Activated naive CD4-positive, alpha-beta T cell treated with anti-CD3 and anti-CD28 coated beads, Interleukin-2, amount 10 ng/mL, durations not matched to agents 7 days and 5 days (primary cell): ENCODE measurements around the gene CNFN.

Source experiments
- CTCF ChIA-PET: fragments of 350-600 bp; sonication (Branson Sonifier 250); formaldehyde crosslinking; loops from one replicate; lab custom pipeline; 2021; ENCODE audit warnings: antibody characterized with exemption; lab: Charles Lee
- DNase-seq: peaks from one replicate; pipeline ENCODE4 v3.0.0-alpha.2; 2020
- H3K27ac Mint-ChIP-seq: one replicate; pipeline ENCODE4 v1.8.0; 2021; ENCODE audit warnings: mild to moderate bottlenecking, moderate library complexity, mixed read lengths
- H3K27me3 Mint-ChIP-seq: one replicate; pipeline ENCODE4 v1.8.0; 2021; ENCODE audit warnings: mild to moderate bottlenecking, mixed read lengths
- H3K36me3 Mint-ChIP-seq: one replicate; pipeline ENCODE4 v1.8.0; 2021; ENCODE audit warnings: mixed read lengths
- H3K4me1 Mint-ChIP-seq: one replicate; pipeline ENCODE4 v1.8.0; 2021; ENCODE audit warnings: mixed read lengths
- H3K4me3 Mint-ChIP-seq: one replicate; pipeline ENCODE4 v1.8.0; 2021; ENCODE audit warnings: mild to moderate bottlenecking, moderate library complexity, mixed read lengths
- H3K9me3 Mint-ChIP-seq: one replicate; pipeline ENCODE4 v1.8.0; 2021; ENCODE audit warnings: mixed read lengths

Gene CNFN

GRCh38 chr19:42389899-42390298 lies at the start of gene CNFN:
CNFN (minus strand) TSS chr19:42390297; CDS start chr19:42389037, 1,260 bp downstream.
- Mint-ChIP-seq H3K9me3 (no peaks in the 10 kb centered on the region), H3K27me3 (peaks cover 79% of the 10 kb centered on the region), H3K4me3 (no peak within 1 kb of the TSS), H3K4me1 (peaks cover 12% of the 10 kb centered on the region), H3K27ac (no peak within 1 kb of the TSS), H3K36me3 (no peaks in the 10 kb centered on the region)
- no peak for DNase-seq
- CTCF ChIA-PET, result no interaction called here

GRCh38 chr19:42436006-42436405 lies 45.9 kb upstream of the CNFN start:
- Mint-ChIP-seq H3K27me3 (peaks cover 26% of the 10 kb centered on the region), H3K4me1 (peaks cover 17% of the 10 kb centered on the region), H3K9me3 (no peaks in the 10 kb centered on the region), H3K27ac (no peak overlapping the region), H3K36me3 (no peaks in the 10 kb centered on the region), H3K4me3 (no peak overlapping the region)
- DNase-seq, result no peak
- CTCF ChIA-PET, result interaction anchor here (1.0 kb wide), 1 partner anchor 16 kb away, joined by 3 read pairs; no protein-coding TSS in a partner anchor

GRCh38 chr19:42435316-42435715 lies 45.2 kb upstream of the CNFN start:
- Mint-ChIP-seq H3K36me3 (no peaks in the 10 kb centered on the region), H3K27me3 (peaks cover 22% of the 10 kb centered on the region), H3K27ac (no peak overlapping the region), H3K4me1 (peaks cover 10% of the 10 kb centered on the region), H3K4me3 (no peak overlapping the region), H3K9me3 (no peaks in the 10 kb centered on the region)
- CTCF ChIA-PET, result interaction anchor here (1.0 to 2.7 kb wide), 3 partner anchors 10 to 326 kb away, joined by 3 to 7 read pairs (median 7); no protein-coding TSS in a partner anchor
- DNase-seq, result no peak

GRCh38 chr19:42433503-42434260 lies 43.6 kb upstream of the CNFN start:
- Mint-ChIP-seq H3K4me3 (no peak overlapping the region), H3K36me3 (no peaks in the 10 kb centered on the region), H3K27ac (no peak overlapping the region), H3K9me3 (no peaks in the 10 kb centered on the region), H3K4me1 (peaks cover 9% of the 10 kb centered on the region), H3K27me3 (peaks cover 18% of the 10 kb centered on the region)
- peak; percentile 78 for DNase-seq
- CTCF ChIA-PET, result interaction anchor here (0.7 to 2.8 kb wide), 8 partner anchors 9 to 325 kb away, joined by 3 to 17 read pairs (median 6); no protein-coding TSS in a partner anchor

- H3K36me3 Mint-ChIP-seq, result no peaks in the 10 kb centered on the region
- DNase-seq, result no peak
- H3K9me3 Mint-ChIP-seq, result no peaks in the 10 kb centered on the region
- CTCF ChIA-PET, result interaction anchor here (1.9 kb wide), 1 partner anchor 10 kb away, joined by 6 read pairs; no protein-coding TSS in a partner anchor
- H3K27ac Mint-ChIP-seq, result no peak overlapping the region
- H3K4me3 Mint-ChIP-seq, result no peak overlapping the region
- H3K27me3 Mint-ChIP-seq, result peaks cover 31% of the 10 kb centered on the region
- H3K4me1 Mint-ChIP-seq, result peaks cover 4% of the 10 kb centered on the region
Observed at GRCh38 chr19:42431486-42431885, 41.4 kb upstream of the CNFN start.

- CTCF ChIA-PET, result interaction anchor here (0.8 to 1.2 kb wide), 2 partner anchors 8 to 10 kb away, joined by 3 to 4 read pairs; no protein-coding TSS in a partner anchor
- H3K27ac Mint-ChIP-seq, result no peak overlapping the region
- no peak overlapping the region for H3K4me3 Mint-ChIP-seq
Observed at GRCh38 chr19:42428676-42429075, 38.6 kb upstream of the CNFN start.

GRCh38 chr19:42427313-42427712 lies 37.2 kb upstream of the CNFN start, which contains the start of gene LIPE:
LIPE (minus strand) TSS chr19:42427388; CDS start chr19:42427149, 239 bp downstream.
- peaks cover 20% of the 10 kb centered on the region for H3K4me1 Mint-ChIP-seq
- no peak for DNase-seq
- CTCF ChIA-PET, result interaction anchor here (1.3 kb wide), 1 partner anchor 13 kb away, joined by 7 read pairs; no protein-coding TSS in a partner anchor
- H3K27ac Mint-ChIP-seq, result no peak within 1 kb of the TSS
- H3K9me3 Mint-ChIP-seq, result no peaks in the 10 kb centered on the region
- H3K4me3 Mint-ChIP-seq, result no peak within 1 kb of the TSS
- no peaks in the 10 kb centered on the region for H3K36me3 Mint-ChIP-seq
- peaks cover 40% of the 10 kb centered on the region for H3K27me3 Mint-ChIP-seq

More at GRCh38 chr19:42428676-42429075, 38.6 kb upstream of the CNFN start:
- Mint-ChIP-seq H3K9me3 (no peaks in the 10 kb centered on the region), H3K4me1 (peaks cover 11% of the 10 kb centered on the region), H3K36me3 (no peaks in the 10 kb centered on the region), H3K27me3 (peaks cover 42% of the 10 kb centered on the region)
- no peak for DNase-seq

GRCh38 chr19:42426643-42427042 lies 36.5 kb upstream of the CNFN start:
- H3K4me1 Mint-ChIP-seq, result peaks cover 27% of the 10 kb centered on the region
- no peaks in the 10 kb centered on the region for H3K36me3 Mint-ChIP-seq
- no peak overlapping the region for H3K4me3 Mint-ChIP-seq
- H3K27ac Mint-ChIP-seq, result no peak overlapping the region
- H3K9me3 Mint-ChIP-seq, result no peaks in the 10 kb centered on the region
- no peak for DNase-seq
- CTCF ChIA-PET, result interaction anchor here (0.7 to 1.3 kb wide), 3 partner anchors 10 to 14 kb away, joined by 4 to 7 read pairs (median 4); no protein-coding TSS in a partner anchor
- peaks cover 40% of the 10 kb centered on the region for H3K27me3 Mint-ChIP-seq

GRCh38 chr19:42424712-42425131 lies 34.6 kb upstream of the CNFN start:
- Mint-ChIP-seq H3K36me3 (peaks cover 2% of the 10 kb centered on the region), H3K27me3 (peaks cover 40% of the 10 kb centered on the region), H3K4me3 (peak overlapping the region; percentile 89), H3K27ac (no peak overlapping the region), H3K4me1 (peaks cover 45% of the 10 kb centered on the region), H3K9me3 (no peaks in the 10 kb centered on the region)
- DNase-seq, result no peak
- CTCF ChIA-PET, result interaction anchor here (0.8 to 2.1 kb wide), 4 partner anchors 10 to 18 kb away, joined by 3 to 10 read pairs (median 6); partner anchors contain the start of gene CXCL17

- peaks cover 45% of the 10 kb centered on the region for H3K4me1 Mint-ChIP-seq
- no peak for DNase-seq
- H3K27ac Mint-ChIP-seq, result peak overlapping the region; percentile 88
- peak overlapping the region; percentile 89 for H3K4me3 Mint-ChIP-seq
- peaks cover 2% of the 10 kb centered on the region for H3K36me3 Mint-ChIP-seq
- peaks cover 40% of the 10 kb centered on the region for H3K27me3 Mint-ChIP-seq
- H3K9me3 Mint-ChIP-seq, result no peaks in the 10 kb centered on the region
- CTCF ChIA-PET, result interaction anchor here (0.8 to 2.1 kb wide), 5 partner anchors 10 to 26 kb away, joined by 3 to 10 read pairs (median 6); partner anchors contain the start of gene CXCL17
Observed at GRCh38 chr19:42424345-42424707, 34.2 kb upstream of the CNFN start.

- CTCF ChIA-PET, result interaction anchor here (0.8 to 2.3 kb wide), 7 partner anchors 10 to 105 kb away, joined by 3 to 10 read pairs (median 7); partner anchors contain the start of genes CEACAM1 and CXCL17
- H3K27me3 Mint-ChIP-seq, result peaks cover 38% of the 10 kb centered on the region
- peaks cover 5% of the 10 kb centered on the region for H3K36me3 Mint-ChIP-seq
- peak overlapping the region; percentile 89 for H3K4me3 Mint-ChIP-seq
- H3K27ac Mint-ChIP-seq, result peak overlapping the region; percentile 88
- peak; percentile 96 for DNase-seq
- no peaks in the 10 kb centered on the region for H3K9me3 Mint-ChIP-seq
- peaks cover 45% of the 10 kb centered on the region for H3K4me1 Mint-ChIP-seq
Observed at GRCh38 chr19:42423462-42424344, 33.6 kb upstream of the CNFN start.

GRCh38 chr19:42422901-42423461 lies 32.9 kb upstream of the CNFN start:
- peaks cover 45% of the 10 kb centered on the region for H3K4me1 Mint-ChIP-seq
- no peak for DNase-seq

More at GRCh38 chr19:42422901-42423461, 32.9 kb upstream of the CNFN start:
- Mint-ChIP-seq H3K27me3 (peaks cover 33% of the 10 kb centered on the region), H3K27ac (peak overlapping the region; percentile 88), H3K36me3 (peaks cover 7% of the 10 kb centered on the region), H3K4me3 (peak overlapping the region; percentile 89), H3K9me3 (no peaks in the 10 kb centered on the region)
- CTCF ChIA-PET, result interaction anchor here (1.2 to 2.3 kb wide), 5 partner anchors 11 to 105 kb away, joined by 3 to 10 read pairs (median 9); partner anchors contain the start of gene CEACAM1
